ENCODE measurements around the gene POMT1. TPM values are rescaled to one million over a fixed set of nuclear protein-coding genes. Genes with fewer than 3 reads are reported as not detected.
A peak's percentile ranks its signal among the peaks of the same experiment; 100 is the strongest.

Gene POMT1
- total RNA-seq, 1 experiment from 2014 or later = 34.1 TPM

GRCh38 chr9:131474711-131475110 lies 28.0 kb upstream of the POMT1 start:
- no peak overlapping the region for H3K23ac ChIP-seq (ENCODE audit: insufficient read length, low read depth, low read length)
- no peak overlapping the region for H3T11ph ChIP-seq (ENCODE audit: low read length)
- H3K4me1 ChIP-seq (ENCODE audit: insufficient read depth, low read length) = no peaks in the 10 kb centered on the region
- H2AK5ac ChIP-seq (ENCODE audit: insufficient read length, low read length) = no peak overlapping the region
- H2BK120ac ChIP-seq (ENCODE audit: low read depth, low read length, poor library complexity, severe bottlenecking) = no peak overlapping the region
- no peak overlapping the region for H2BK12ac ChIP-seq (ENCODE audit: insufficient read length, low read depth, low read length)
- H3K4me2 ChIP-seq (ENCODE audit: insufficient read depth, insufficient read length, low read length) = no peak overlapping the region
- no peak overlapping the region for H4K5ac ChIP-seq (ENCODE audit: insufficient read length, low read depth, low read length)
- Mint-ChIP-seq H3K27ac (peak overlapping the region in 1 of 3 experiments; percentile 90; a peak in 2 of 7 replicates), H3K9me3 (no peaks in the 10 kb centered on the region), H3K27me3 (ENCODE audit: low read depth) (no peaks in the 10 kb centered on the region; the same call in 1 of the 2 replicates), H3K4me1 (peaks cover 0 to 3% of the 10 kb centered on the region in 2 experiments; a peak in 1 of 4 replicates), H3K4me3 (no peak overlapping the region), H3K36me3 (ENCODE audit: insufficient read depth in 1 of 3, low read depth in 3 of 3) (peaks cover 60 to 91% (median 90%) of the 10 kb centered on the region in 3 experiments)
- no peak overlapping the region for H3K14ac ChIP-seq (ENCODE audit: insufficient read depth, low read length)
- H3K79me2 ChIP-seq (ENCODE audit: insufficient read depth, low read length) = no peaks in the 10 kb centered on the region
- H3K56ac ChIP-seq (ENCODE audit: insufficient read length, low read depth, low read length) = no peak overlapping the region
- H2BK5ac ChIP-seq (ENCODE audit: insufficient read length, low read length) = no peak overlapping the region
- WGBS (ENCODE audit: extremely low coverage, insufficient read length, low lambda C conversion rate) = no CpG with 5 or more reads among the region's 16 CpGs
- no peak for TF ChIP-seq CTCF (conservative IDR thresholded peaks at IDR 0.05)
- no peaks in the 10 kb centered on the region for H3K27me3 ChIP-seq (ENCODE audit: insufficient read depth, low read length)
- no peaks in the 10 kb centered on the region for H3K79me1 ChIP-seq (ENCODE audit: insufficient read depth, low read depth, low read length, poor library complexity, severe bottlenecking)
- H4K91ac ChIP-seq (ENCODE audit: insufficient read length, low read depth, low read length) = no peak overlapping the region
- no peaks in the 10 kb centered on the region for H3K9me3 ChIP-seq (ENCODE audit: control insufficient read depth, low read depth, low read length)
- H4K8ac ChIP-seq (replicated peaks; ENCODE audit: insufficient read length, low read depth, low read length) = no peak overlapping the region
- H3K23me2 ChIP-seq (ENCODE audit: insufficient read length, low read depth, low read length, poor library complexity, severe bottlenecking) = no peaks in the 10 kb centered on the region
- no peak overlapping the region for H2BK20ac ChIP-seq (ENCODE audit: low read depth, low read length, poor library complexity, severe bottlenecking)
- H3K27ac ChIP-seq (ENCODE audit: insufficient read length, low read depth, low read length) = no peak overlapping the region
- no peak overlapping the region for H2AFZ ChIP-seq (ENCODE audit: low read length)
- H3K4ac ChIP-seq (ENCODE audit: low read depth, low read length) = no peak overlapping the region
- H4K20me1 ChIP-seq (ENCODE audit: control insufficient read depth, insufficient read depth, insufficient read length) = no peaks in the 10 kb centered on the region
- H3K18ac ChIP-seq (ENCODE audit: insufficient read length, low read depth, low read length) = no peak overlapping the region
- H2BK15ac ChIP-seq (ENCODE audit: low read depth, low read length) = no peak overlapping the region
- no peak for DNase-seq
- H3K9ac ChIP-seq (ENCODE audit: extremely low read depth, insufficient read length, low read length) = no peak overlapping the region

Measured in H9 (cell line).